Activated naive CD8-positive, alpha-beta T cell treated with anti-CD3 and anti-CD28 coated beads, Interleukin-2, amount 50 U/mL, for 24 hours (primary cell): ENCODE measurements around the gene SLC4A3.

Source experiments
- ATAC-seq: fragments of 150-1000 bp; cut with Tn5 transposase; one replicate; pipeline ENCODE4 v1.10.0; 2021
- DNase-seq: peaks from one replicate; pipeline ENCODE4 v3.0.0; 2021
- H3K27ac Mint-ChIP-seq: one replicate; pipeline ENCODE4 v1.8.0; 2021; ENCODE audit warnings: mild to moderate bottlenecking, mixed read lengths
- H3K27me3 Mint-ChIP-seq: one replicate; pipeline ENCODE4 v1.8.0; 2021; ENCODE audit warnings: mixed read lengths
- H3K36me3 Mint-ChIP-seq: one replicate; pipeline ENCODE4 v1.8.0; 2021; ENCODE audit warnings: low read depth, mixed read lengths
- H3K4me1 Mint-ChIP-seq: one replicate; pipeline ENCODE4 v1.8.0; 2021; ENCODE audit warnings: mixed read lengths
- H3K4me3 Mint-ChIP-seq: one replicate; pipeline ENCODE4 v1.8.0; 2021; ENCODE audit warnings: mild to moderate bottlenecking, moderate library complexity, mixed read lengths
- H3K9me3 Mint-ChIP-seq: one replicate; pipeline ENCODE4 v1.8.0; 2021; ENCODE audit warnings: mixed read lengths

The SLC4A3 gene

GRCh38 chr2:219633276-219634065 is 6.0 kb downstream of the SLC4A3 start:
- Mint-ChIP-seq H3K36me3 (no peaks in the 10 kb centered on the region), H3K27ac (no peak overlapping the region), H3K4me3 (no peak overlapping the region), H3K9me3 (no peaks in the 10 kb centered on the region), H3K27me3 (peaks cover 11% of the 10 kb centered on the region), H3K4me1 (peaks cover 6% of the 10 kb centered on the region)
- no peak for DNase-seq
- ATAC-seq = no peak

GRCh38 chr2:219634171-219634940 is 6.9 kb downstream of the SLC4A3 start:
- Mint-ChIP-seq H3K27ac (no peak overlapping the region), H3K36me3 (no peaks in the 10 kb centered on the region), H3K9me3 (no peaks in the 10 kb centered on the region), H3K4me1 (peaks cover 6% of the 10 kb centered on the region), H3K4me3 (no peak overlapping the region), H3K27me3 (peaks cover 7% of the 10 kb centered on the region)
- ATAC-seq (no peak), DNase-seq (no peak)

GRCh38 chr2:219634951-219635751 is 7.7 kb downstream of the SLC4A3 start:
- H3K36me3 Mint-ChIP-seq = no peaks in the 10 kb centered on the region
- H3K9me3 Mint-ChIP-seq = no peaks in the 10 kb centered on the region
- H3K4me3 Mint-ChIP-seq = no peak overlapping the region
- no peak for DNase-seq
- H3K27me3 Mint-ChIP-seq = peaks cover 7% of the 10 kb centered on the region
- peaks cover 6% of the 10 kb centered on the region for H3K4me1 Mint-ChIP-seq
- no peak overlapping the region for H3K27ac Mint-ChIP-seq
- no peak for ATAC-seq

- Mint-ChIP-seq H3K27me3 (peaks cover 3% of the 10 kb centered on the region), H3K27ac (no peak overlapping the region), H3K36me3 (no peaks in the 10 kb centered on the region), H3K4me1 (peaks cover 3% of the 10 kb centered on the region), H3K4me3 (no peak overlapping the region), H3K9me3 (no peaks in the 10 kb centered on the region)
- ATAC-seq = no peak
- no peak for DNase-seq
Observed at GRCh38 chr2:219636144-219636915, 8.9 kb downstream of the SLC4A3 start.

GRCh38 chr2:219636941-219637841 is 9.8 kb downstream of the SLC4A3 start:
- no peak overlapping the region for H3K27ac Mint-ChIP-seq
- H3K36me3 Mint-ChIP-seq = no peaks in the 10 kb centered on the region
- H3K4me1 Mint-ChIP-seq = peaks cover 5% of the 10 kb centered on the region
- H3K27me3 Mint-ChIP-seq = peaks cover 6% of the 10 kb centered on the region
- ATAC-seq = no peak
- H3K4me3 Mint-ChIP-seq = no peak overlapping the region
- H3K9me3 Mint-ChIP-seq = no peaks in the 10 kb centered on the region
- no peak for DNase-seq

GRCh38 chr2:219637842-219638185 is 10.4 kb downstream of the SLC4A3 start:
- H3K36me3 Mint-ChIP-seq = no peaks in the 10 kb centered on the region
- H3K4me3 Mint-ChIP-seq = no peak overlapping the region
- DNase-seq (no peak), ATAC-seq (no peak)
- H3K27ac Mint-ChIP-seq = no peak overlapping the region
- H3K4me1 Mint-ChIP-seq = peaks cover 11% of the 10 kb centered on the region
- H3K9me3 Mint-ChIP-seq = no peaks in the 10 kb centered on the region
- H3K27me3 Mint-ChIP-seq = peaks cover 6% of the 10 kb centered on the region

- no peaks in the 10 kb centered on the region for H3K36me3 Mint-ChIP-seq
- peaks cover 6% of the 10 kb centered on the region for H3K27me3 Mint-ChIP-seq
- no peaks in the 10 kb centered on the region for H3K9me3 Mint-ChIP-seq
- no peak overlapping the region for H3K27ac Mint-ChIP-seq
- DNase-seq (no peak), ATAC-seq (no peak)
- H3K4me3 Mint-ChIP-seq = no peak overlapping the region
- peaks cover 12% of the 10 kb centered on the region for H3K4me1 Mint-ChIP-seq
Observed at GRCh38 chr2:219638217-219638947, 11.0 kb downstream of the SLC4A3 start.

- Mint-ChIP-seq H3K4me1 (peaks cover 12% of the 10 kb centered on the region), H3K9me3 (no peaks in the 10 kb centered on the region), H3K36me3 (no peaks in the 10 kb centered on the region), H3K27me3 (peaks cover 6% of the 10 kb centered on the region), H3K4me3 (no peak overlapping the region), H3K27ac (no peak overlapping the region)
- DNase-seq = no peak
- ATAC-seq = no peak
Observed at GRCh38 chr2:219638948-219639755, 11.7 kb downstream of the SLC4A3 start.

GRCh38 chr2:219641390-219642068 is 14.1 kb downstream of the SLC4A3 start:
- no peaks in the 10 kb centered on the region for H3K9me3 Mint-ChIP-seq
- no peak overlapping the region for H3K27ac Mint-ChIP-seq
- DNase-seq (no peak), ATAC-seq (no peak)
- H3K27me3 Mint-ChIP-seq = peaks cover 8% of the 10 kb centered on the region
- H3K36me3 Mint-ChIP-seq = no peaks in the 10 kb centered on the region
- H3K4me3 Mint-ChIP-seq = no peak overlapping the region
- H3K4me1 Mint-ChIP-seq = peaks cover 12% of the 10 kb centered on the region

GRCh38 chr2:219642069-219642454 is 14.6 kb downstream of the SLC4A3 start:
- no peak overlapping the region for H3K4me3 Mint-ChIP-seq
- H3K9me3 Mint-ChIP-seq = no peaks in the 10 kb centered on the region
- H3K4me1 Mint-ChIP-seq = peaks cover 12% of the 10 kb centered on the region
- H3K27ac Mint-ChIP-seq = no peak overlapping the region
- ATAC-seq (no peak), DNase-seq (no peak)
- peaks cover 6% of the 10 kb centered on the region for H3K27me3 Mint-ChIP-seq
- H3K36me3 Mint-ChIP-seq = no peaks in the 10 kb centered on the region

- no peaks in the 10 kb centered on the region for H3K9me3 Mint-ChIP-seq
- H3K4me3 Mint-ChIP-seq = no peak overlapping the region
- H3K27me3 Mint-ChIP-seq = peaks cover 4% of the 10 kb centered on the region
- no peak overlapping the region for H3K27ac Mint-ChIP-seq
- ATAC-seq (peak; percentile 97), DNase-seq (peak; percentile 91)
- H3K4me1 Mint-ChIP-seq = peaks cover 12% of the 10 kb centered on the region
- no peaks in the 10 kb centered on the region for H3K36me3 Mint-ChIP-seq
Observed at GRCh38 chr2:219642465-219643083, 15.1 kb downstream of the SLC4A3 start.

GRCh38 chr2:219643084-219643473 is 15.6 kb downstream of the SLC4A3 start:
- Mint-ChIP-seq H3K4me3 (no peak overlapping the region), H3K27ac (no peak overlapping the region), H3K4me1 (peaks cover 12% of the 10 kb centered on the region), H3K36me3 (no peaks in the 10 kb centered on the region), H3K9me3 (no peaks in the 10 kb centered on the region), H3K27me3 (peaks cover 7% of the 10 kb centered on the region)
- ATAC-seq (no peak), DNase-seq (no peak)
